MM.1S (cell line): ENCODE data around the gene LYPD5.
"Not testable (repeated sequence)": the region's sequence is repeated elsewhere in the genome, so short reads cannot be mapped to it uniquely, and the experiment has no call there.

ENCODE experiments used
- DNase-seq: peaks from one replicate; pipeline ENCODE4 v3.0.0-alpha.2; 2015
- H2AFZ ChIP-seq: fragments of 300-600 bp; sonication (generic); 2 replicates; pipeline ENCODE4 v1.6.0; 2016; ENCODE audit warnings: antibody characterized with exemption, low read length
- H3F3A ChIP-seq: fragments of 300-600 bp; sonication (generic); 2 replicates; pipeline ENCODE4 v1.6.1; 2016; ENCODE audit warnings: mild to moderate bottlenecking, antibody characterized with exemption, low read length, moderate library complexity, mixed read lengths; ENCODE audit not compliant: insufficient read depth
- H3K27ac ChIP-seq: fragments of 300-600 bp; sonication (generic); 2 replicates; pipeline ENCODE4 v1.5.1; 2016; ENCODE audit warnings: mild to moderate bottlenecking, low read length
- H3K27me3 ChIP-seq: fragments of 300-600 bp; sonication (generic); replicated peaks from 2 replicates; pipeline ENCODE4 v1.6.0; 2016; ENCODE audit warnings: low read length; ENCODE audit not compliant: insufficient read depth
- H3K36me3 ChIP-seq: fragments of 300-600 bp; sonication (generic); replicated peaks from 2 replicates; pipeline ENCODE4 v1.6.1; 2016; ENCODE audit warnings: mild to moderate bottlenecking, low read length, mixed read lengths; ENCODE audit not compliant: insufficient read depth
- H3K4me1 ChIP-seq: fragments of 300-600 bp; sonication (generic); 2 replicates; pipeline ENCODE4 v1.6.1; 2016; ENCODE audit warnings: low read length, mixed read lengths
- H3K4me2 ChIP-seq: fragments of 300-600 bp; sonication (generic); 2 replicates; pipeline ENCODE4 v1.6.0; 2016; ENCODE audit warnings: low read depth, low read length
- H3K4me3 ChIP-seq: fragments of 300-600 bp; sonication (generic); 2 replicates; pipeline ENCODE4 v1.5.1; 2016; ENCODE audit warnings: low read length, mixed read lengths
- H3K79me2 ChIP-seq: fragments of 300-600 bp; sonication (generic); 2 replicates; pipeline ENCODE4 v1.6.1; 2016; ENCODE audit warnings: mixed run types, low read length, mixed read lengths
- H3K9ac ChIP-seq: fragments of 300-600 bp; sonication (generic); 2 replicates; pipeline ENCODE4 v1.6.1; 2016; ENCODE audit warnings: low read length, mixed read lengths
- H3K9me2 ChIP-seq: fragments of 300-600 bp; sonication (generic); replicated peaks from 2 replicates; pipeline ENCODE4 v1.6.1; 2016; ENCODE audit warnings: mild to moderate bottlenecking, low read length, mixed read lengths; ENCODE audit not compliant: insufficient read depth
- H3K9me3 ChIP-seq: fragments of 300-600 bp; sonication (generic); replicated peaks from 2 replicates; pipeline ENCODE4 v1.6.1; 2016; ENCODE audit warnings: mild to moderate bottlenecking, low read length, mixed read lengths; ENCODE audit not compliant: insufficient read depth
- H4K20me1 ChIP-seq: fragments of 300-600 bp; sonication (generic); 2 replicates; pipeline ENCODE4 v1.6.1; 2016; ENCODE audit warnings: mild to moderate bottlenecking, low read length, moderate library complexity, mixed read lengths; ENCODE audit not compliant: insufficient read depth
- EZH2 ChIP-seq: fragments of 300-600 bp; sonication (generic); optimal IDR thresholded peaks from 2 replicates; pipeline ENCODE3; 2017; ENCODE audit warnings: low read depth, mild to moderate bottlenecking, antibody characterized with exemption, low read length, mixed read lengths
- EZH2phosphoT487 ChIP-seq: fragments of 300-600 bp; sonication (generic); IDR thresholded peaks from 2 replicates; pipeline ENCODE4 v1.6.1; 2018; ENCODE audit warnings: antibody characterized with exemption, low read length
- TF ChIP-seq, protein P1 (sequence below): fragments of 300-600 bp; sonication (generic); IDR thresholded peaks from 2 replicates; pipeline ENCODE4 v1.5.1; 2016; ENCODE audit warnings: antibody characterized with exemption, low read length, mixed read lengths

The LYPD5 gene

DNA sequence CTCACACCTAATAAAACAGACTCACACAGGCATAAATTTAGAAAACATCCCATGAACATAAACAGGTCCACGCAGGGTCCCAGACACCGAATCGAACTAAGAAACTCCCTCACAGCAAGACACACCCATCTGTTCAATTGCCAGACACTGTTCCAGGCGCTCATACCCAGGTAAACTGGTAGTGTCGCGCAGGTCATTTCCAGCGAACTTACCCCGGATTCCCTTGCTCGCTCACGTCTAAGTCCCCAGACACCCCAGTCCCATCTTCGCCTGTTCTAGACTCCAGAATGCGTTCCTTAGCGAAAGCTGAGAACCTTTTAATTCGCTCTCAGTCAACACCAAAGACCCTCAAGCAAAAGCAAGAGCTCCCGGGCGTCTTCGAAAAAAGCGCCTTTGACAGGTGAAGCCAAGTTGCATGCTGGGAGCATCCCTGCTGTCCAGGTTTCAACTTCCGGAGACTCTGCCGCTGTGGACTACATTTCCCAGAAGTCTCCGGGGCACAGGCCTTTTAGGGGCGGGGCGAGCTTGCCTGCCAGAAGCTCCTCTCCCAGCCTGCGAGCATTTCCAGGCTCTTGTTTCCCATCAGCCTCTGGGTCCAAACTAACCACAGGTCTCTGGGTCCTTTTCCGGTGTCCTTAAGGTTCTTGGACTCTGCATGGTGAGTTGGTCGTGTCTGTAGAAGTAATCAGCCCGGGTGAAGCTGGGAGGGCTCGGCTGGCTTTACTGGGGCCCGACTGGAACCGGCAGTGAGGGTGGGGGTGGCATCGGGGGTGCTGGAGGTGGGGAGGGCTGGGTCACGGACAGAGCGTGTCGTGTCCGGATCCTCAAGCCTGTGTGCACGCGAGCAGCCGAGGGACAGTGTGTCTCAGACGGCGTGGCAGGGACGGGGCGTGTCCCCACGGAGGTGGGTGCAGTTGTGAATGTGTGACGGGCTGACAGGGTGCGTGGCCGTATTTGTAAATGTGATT lies 24.8 kb upstream of the LYPD5 start, which contains the start of gene ZNF283:
TSS of gene ZNF283 (plus strand) at position 535 of the 968 bp plus-strand sequence. CDS start 6,184 bp downstream, outside the sequence.
- H3K9me3 ChIP-seq, result no peaks in the 10 kb centered on the region
- H3K27ac ChIP-seq, result no peak within 1 kb of the TSS
- H4K20me1 ChIP-seq, result no peaks in the 10 kb centered on the region
- no peaks in the 10 kb centered on the region for H3F3A ChIP-seq
- H3K9me2 ChIP-seq, result no peaks in the 10 kb centered on the region
- H3K4me3 ChIP-seq, result peak within 1 kb of the TSS; percentile 88
- no peaks in the 10 kb centered on the region for H3K36me3 ChIP-seq
- H3K27me3 ChIP-seq, result no peaks in the 10 kb centered on the region; the same call in 1 of the 2 replicates
- peak within 1 kb of the TSS; percentile 75 for H3K4me2 ChIP-seq
- H2AFZ ChIP-seq, result peak within 1 kb of the TSS; percentile 99
- TF ChIP-seq, protein P1, sequence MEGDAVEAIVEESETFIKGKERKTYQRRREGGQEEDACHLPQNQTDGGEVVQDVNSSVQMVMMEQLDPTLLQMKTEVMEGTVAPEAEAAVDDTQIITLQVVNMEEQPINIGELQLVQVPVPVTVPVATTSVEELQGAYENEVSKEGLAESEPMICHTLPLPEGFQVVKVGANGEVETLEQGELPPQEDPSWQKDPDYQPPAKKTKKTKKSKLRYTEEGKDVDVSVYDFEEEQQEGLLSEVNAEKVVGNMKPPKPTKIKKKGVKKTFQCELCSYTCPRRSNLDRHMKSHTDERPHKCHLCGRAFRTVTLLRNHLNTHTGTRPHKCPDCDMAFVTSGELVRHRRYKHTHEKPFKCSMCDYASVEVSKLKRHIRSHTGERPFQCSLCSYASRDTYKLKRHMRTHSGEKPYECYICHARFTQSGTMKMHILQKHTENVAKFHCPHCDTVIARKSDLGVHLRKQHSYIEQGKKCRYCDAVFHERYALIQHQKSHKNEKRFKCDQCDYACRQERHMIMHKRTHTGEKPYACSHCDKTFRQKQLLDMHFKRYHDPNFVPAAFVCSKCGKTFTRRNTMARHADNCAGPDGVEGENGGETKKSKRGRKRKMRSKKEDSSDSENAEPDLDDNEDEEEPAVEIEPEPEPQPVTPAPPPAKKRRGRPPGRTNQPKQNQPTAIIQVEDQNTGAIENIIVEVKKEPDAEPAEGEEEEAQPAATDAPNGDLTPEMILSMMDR, result no peak
- no peak for TF ChIP-seq EZH2
- peak; percentile 84 for DNase-seq
- H3K4me1 ChIP-seq, result 0 out of 2 replicates have a peak, but pooled peaks cover 9% of the 10 kb centered on the region
- no peaks in the 10 kb centered on the region for H3K79me2 ChIP-seq
- H3K9ac ChIP-seq, result peak within 1 kb of the TSS; percentile 52; the same call in 1 of the 2 replicates

GRCh38 chr19:43824572-43824971 lies 22.3 kb upstream of the LYPD5 start:
- not testable (repeated sequence) for H3K9me3 ChIP-seq, H3K79me2 ChIP-seq, H3K9ac ChIP-seq, H2AFZ ChIP-seq, H4K20me1 ChIP-seq, H3K4me3 ChIP-seq, DNase-seq, H3K9me2 ChIP-seq, H3K27me3 ChIP-seq, H3K27ac ChIP-seq, H3K36me3 ChIP-seq, H3F3A ChIP-seq, H3K4me2 ChIP-seq, H3K4me1 ChIP-seq

DNA sequence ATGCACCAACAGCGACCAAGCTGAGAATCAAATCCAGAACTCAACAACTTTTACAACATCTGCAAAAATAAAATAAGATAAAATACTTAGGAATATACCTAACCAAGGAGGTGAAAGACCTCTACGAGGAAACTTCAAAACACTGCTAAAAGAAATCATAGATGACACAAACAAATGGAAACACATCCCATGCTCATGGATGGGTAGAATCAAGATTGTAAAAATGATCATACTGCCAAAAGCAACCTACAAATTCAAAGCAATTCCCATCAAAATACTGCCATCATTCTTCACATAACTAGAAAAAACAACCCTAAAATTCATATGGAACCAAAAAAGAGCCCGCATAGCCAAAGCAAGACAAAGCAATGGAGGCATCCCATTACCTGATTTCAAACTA lies 21.6 kb upstream of the LYPD5 start:
- H2AFZ ChIP-seq, H3K9me2 ChIP-seq, H3K4me3 ChIP-seq, H4K20me1 ChIP-seq, H3K27ac ChIP-seq, H3K9ac ChIP-seq, DNase-seq, H3K4me1 ChIP-seq, H3K36me3 ChIP-seq, H3K79me2 ChIP-seq, H3K27me3 ChIP-seq, H3K4me2 ChIP-seq, H3F3A ChIP-seq, H3K9me3 ChIP-seq: not testable (repeated sequence)

GRCh38 chr19:43820884-43821215 lies 18.6 kb upstream of the LYPD5 start:
- no peak overlapping the region for H2AFZ ChIP-seq
- H3K27ac ChIP-seq, result no peak overlapping the region
- DNase-seq, result no peak
- no peaks in the 10 kb centered on the region for H3K9me2 ChIP-seq
- H3K9me3 ChIP-seq, result no peaks in the 10 kb centered on the region
- no peaks in the 10 kb centered on the region for H4K20me1 ChIP-seq
- no peaks in the 10 kb centered on the region for H3K36me3 ChIP-seq
- no peak overlapping the region for H3K9ac ChIP-seq
- no peak for TF ChIP-seq EZH2phosphoT487
- TF ChIP-seq, protein P1, result no peak
- TF ChIP-seq EZH2, result no peak
- H3K4me2 ChIP-seq, result no peak overlapping the region
- no peak overlapping the region for H3K4me3 ChIP-seq
- H3K4me1 ChIP-seq, result no peaks in the 10 kb centered on the region
- no peaks in the 10 kb centered on the region for H3F3A ChIP-seq
- no peaks in the 10 kb centered on the region; the same call in 1 of the 2 replicates for H3K27me3 ChIP-seq
- no peaks in the 10 kb centered on the region for H3K79me2 ChIP-seq
